Stimulated activated CD4-positive, alpha-beta T cell treated with anti-CD3 and anti-CD28 coated beads, Interleukin-1b, Interleukin-23, amount 100 ng/mL, for 48 hours (primary cell): ENCODE data around the gene GRIK4.

Experiments used
- DNase-seq: peaks from one replicate; pipeline ENCODE4 v3.0.0-alpha.2; 2020

The GRIK4 gene

GRCh38 chr11:120715239-120715638 is 203.7 kb downstream of the GRIK4 start:
- no peak for DNase-seq

- no peak for DNase-seq
Observed at GRCh38 chr11:120717042-120717441, 205.5 kb downstream of the GRIK4 start.

- no peak for DNase-seq
Observed at GRCh38 chr11:120717623-120718022, 206.1 kb downstream of the GRIK4 start.

- DNase-seq = no peak
Observed at GRCh38 chr11:120718171-120718570, 206.6 kb downstream of the GRIK4 start.

- DNase-seq = no peak
Observed at GRCh38 chr11:120719348-120719747, 207.8 kb downstream of the GRIK4 start.

- no peak for DNase-seq
Observed at GRCh38 chr11:120720760-120721159, 209.2 kb downstream of the GRIK4 start.

- DNase-seq = no peak
Observed at GRCh38 chr11:120722524-120722923, 211.0 kb downstream of the GRIK4 start.

- no peak for DNase-seq
Observed at GRCh38 chr11:120723751-120724150, 212.2 kb downstream of the GRIK4 start.

- DNase-seq = no peak
Observed at GRCh38 chr11:120727752-120728151, 216.2 kb downstream of the GRIK4 start.

GRCh38 chr11:120735035-120735434 is 223.5 kb downstream of the GRIK4 start:
- no peak for DNase-seq

GRCh38 chr11:120738516-120739046 is 227.0 kb downstream of the GRIK4 start:
- DNase-seq = no peak

- no peak for DNase-seq
Observed at GRCh38 chr11:120739780-120740179, 228.2 kb downstream of the GRIK4 start.

- no peak for DNase-seq
Observed at GRCh38 chr11:120740380-120740779, 228.8 kb downstream of the GRIK4 start.

- DNase-seq = no peak
Observed at GRCh38 chr11:120744016-120744994, 232.8 kb downstream of the GRIK4 start.

- no peak for DNase-seq
Observed at GRCh38 chr11:120746376-120746775, 234.8 kb downstream of the GRIK4 start.

- no peak for DNase-seq
Observed at GRCh38 chr11:120746836-120747609, 235.5 kb downstream of the GRIK4 start.

GRCh38 chr11:120747850-120748814 is 236.6 kb downstream of the GRIK4 start:
- no peak for DNase-seq

- no peak for DNase-seq
Observed at GRCh38 chr11:120749395-120749794, 237.8 kb downstream of the GRIK4 start.

- DNase-seq = no peak
Observed at GRCh38 chr11:120750647-120751549, 239.3 kb downstream of the GRIK4 start.

- DNase-seq = no peak
Observed at GRCh38 chr11:120751550-120751949, 240.0 kb downstream of the GRIK4 start.

- no peak for DNase-seq
Observed at GRCh38 chr11:120752668-120753067, 241.1 kb downstream of the GRIK4 start.
